ENCODE results near the gene PPP1R1B.

DNA sequence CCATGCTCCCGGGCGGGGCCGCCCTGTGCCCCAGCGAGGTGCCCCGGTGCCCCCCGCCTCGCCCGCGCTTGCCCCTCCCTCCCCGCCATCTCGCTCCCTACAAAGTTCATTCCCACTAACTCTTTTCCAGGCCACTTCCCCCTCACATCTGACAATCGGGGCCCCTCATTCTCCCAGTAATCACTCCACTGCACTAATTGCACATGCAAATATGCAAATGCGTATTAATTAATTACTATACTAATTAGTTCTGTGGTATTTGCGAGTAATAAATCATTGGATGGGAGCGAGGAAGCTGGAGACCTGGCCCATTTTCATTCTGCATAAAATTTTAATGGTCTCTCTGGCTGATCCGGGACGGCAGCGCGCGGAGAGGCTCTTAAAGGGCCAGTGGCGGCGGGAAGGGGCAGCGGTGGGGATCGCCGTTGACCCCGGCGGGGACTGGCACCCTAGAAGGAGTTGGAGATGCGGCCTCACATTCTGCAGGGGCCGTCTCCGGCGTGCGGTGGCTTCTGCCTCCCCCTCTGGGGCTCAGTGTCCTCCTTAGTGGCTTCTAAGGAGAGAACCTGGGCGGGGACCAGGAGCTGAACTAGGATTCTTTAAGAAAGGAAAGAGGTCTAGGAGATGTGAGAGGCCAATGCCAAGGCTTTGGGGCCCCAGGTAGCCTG is 8.4 kb upstream of the PPP1R1B start:
- TF ChIP-seq POLR2A (IDR thresholded peaks at IDR 0.05; ENCODE audit: low read depth, low read length) (no peak), CEBPB (IDR thresholded peaks at IDR 0.05; ENCODE audit: low read depth, low read length) (no peak), RAD21 (IDR thresholded peaks at IDR 0.05; ENCODE audit: low read length) (no peak), MAFK (IDR thresholded peaks at IDR 0.05; ENCODE audit: low read depth, low read length) (no peak)
- TF ChIP-seq, protein P1, sequence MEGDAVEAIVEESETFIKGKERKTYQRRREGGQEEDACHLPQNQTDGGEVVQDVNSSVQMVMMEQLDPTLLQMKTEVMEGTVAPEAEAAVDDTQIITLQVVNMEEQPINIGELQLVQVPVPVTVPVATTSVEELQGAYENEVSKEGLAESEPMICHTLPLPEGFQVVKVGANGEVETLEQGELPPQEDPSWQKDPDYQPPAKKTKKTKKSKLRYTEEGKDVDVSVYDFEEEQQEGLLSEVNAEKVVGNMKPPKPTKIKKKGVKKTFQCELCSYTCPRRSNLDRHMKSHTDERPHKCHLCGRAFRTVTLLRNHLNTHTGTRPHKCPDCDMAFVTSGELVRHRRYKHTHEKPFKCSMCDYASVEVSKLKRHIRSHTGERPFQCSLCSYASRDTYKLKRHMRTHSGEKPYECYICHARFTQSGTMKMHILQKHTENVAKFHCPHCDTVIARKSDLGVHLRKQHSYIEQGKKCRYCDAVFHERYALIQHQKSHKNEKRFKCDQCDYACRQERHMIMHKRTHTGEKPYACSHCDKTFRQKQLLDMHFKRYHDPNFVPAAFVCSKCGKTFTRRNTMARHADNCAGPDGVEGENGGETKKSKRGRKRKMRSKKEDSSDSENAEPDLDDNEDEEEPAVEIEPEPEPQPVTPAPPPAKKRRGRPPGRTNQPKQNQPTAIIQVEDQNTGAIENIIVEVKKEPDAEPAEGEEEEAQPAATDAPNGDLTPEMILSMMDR (conservative IDR thresholded peaks at IDR 0.05; ENCODE audit: low read depth, low read length), result no peak
- TF ChIP-seq, protein P2, sequence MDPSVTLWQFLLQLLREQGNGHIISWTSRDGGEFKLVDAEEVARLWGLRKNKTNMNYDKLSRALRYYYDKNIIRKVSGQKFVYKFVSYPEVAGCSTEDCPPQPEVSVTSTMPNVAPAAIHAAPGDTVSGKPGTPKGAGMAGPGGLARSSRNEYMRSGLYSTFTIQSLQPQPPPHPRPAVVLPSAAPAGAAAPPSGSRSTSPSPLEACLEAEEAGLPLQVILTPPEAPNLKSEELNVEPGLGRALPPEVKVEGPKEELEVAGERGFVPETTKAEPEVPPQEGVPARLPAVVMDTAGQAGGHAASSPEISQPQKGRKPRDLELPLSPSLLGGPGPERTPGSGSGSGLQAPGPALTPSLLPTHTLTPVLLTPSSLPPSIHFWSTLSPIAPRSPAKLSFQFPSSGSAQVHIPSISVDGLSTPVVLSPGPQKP (IDR thresholded peaks at IDR 0.05; ENCODE audit: borderline replicate concordance, low read depth, low read length), result no peak
